ENCODE measurements around the gene TMEM63C. TPM values are rescaled to one million over a fixed set of nuclear protein-coding genes. Genes with fewer than 3 reads are reported as not detected.

The TMEM63C gene
- total RNA-seq, 2 donors from 2014 or later: 1.1 to 1.6 TPM

DNA sequence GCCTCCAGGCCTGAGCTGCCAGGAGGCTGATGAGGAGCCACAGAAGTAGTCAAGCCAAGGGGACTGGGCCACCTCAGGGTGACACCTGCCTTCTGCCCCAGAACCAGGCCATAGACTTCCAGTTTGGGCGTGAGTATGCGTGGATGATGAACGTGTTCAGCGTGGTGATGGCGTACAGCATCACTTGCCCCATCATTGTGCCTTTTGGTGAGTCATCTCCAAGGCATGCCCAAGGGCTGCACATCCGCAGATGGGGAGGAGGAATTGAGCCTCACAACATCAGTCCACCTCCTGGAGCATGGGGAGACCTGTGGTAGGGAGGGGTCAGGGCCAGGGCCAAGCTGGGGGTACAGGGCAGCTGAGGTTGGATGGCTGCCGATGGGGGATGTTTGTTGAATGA, 67.1 kb downstream of the TMEM63C start:
- Mint-ChIP-seq H3K27ac (no peak overlapping the region), H3K27me3 (ENCODE audit: insufficient read depth) (no peaks in the 10 kb centered on the region), H3K36me3 (ENCODE audit: low read depth) (no peaks in the 10 kb centered on the region), H3K4me3 (no peak overlapping the region), H3K9me3 (no peaks in the 10 kb centered on the region), H3K4me1 (no peaks in the 10 kb centered on the region)
- 90 to 92% methylated on average over 2 to 7 of the region's 7 CpGs for WGBS, 2 experiments (ENCODE audit: insufficient coverage in 1 of 2, insufficient read length in 1 of 2)
- no peaks in the 10 kb centered on the region for H3K27me3 ChIP-seq (ENCODE audit: control insufficient read depth, insufficient read depth, low read length, poor library complexity, severe bottlenecking)
- no peak for DNase-seq
- TF ChIP-seq, protein P1, sequence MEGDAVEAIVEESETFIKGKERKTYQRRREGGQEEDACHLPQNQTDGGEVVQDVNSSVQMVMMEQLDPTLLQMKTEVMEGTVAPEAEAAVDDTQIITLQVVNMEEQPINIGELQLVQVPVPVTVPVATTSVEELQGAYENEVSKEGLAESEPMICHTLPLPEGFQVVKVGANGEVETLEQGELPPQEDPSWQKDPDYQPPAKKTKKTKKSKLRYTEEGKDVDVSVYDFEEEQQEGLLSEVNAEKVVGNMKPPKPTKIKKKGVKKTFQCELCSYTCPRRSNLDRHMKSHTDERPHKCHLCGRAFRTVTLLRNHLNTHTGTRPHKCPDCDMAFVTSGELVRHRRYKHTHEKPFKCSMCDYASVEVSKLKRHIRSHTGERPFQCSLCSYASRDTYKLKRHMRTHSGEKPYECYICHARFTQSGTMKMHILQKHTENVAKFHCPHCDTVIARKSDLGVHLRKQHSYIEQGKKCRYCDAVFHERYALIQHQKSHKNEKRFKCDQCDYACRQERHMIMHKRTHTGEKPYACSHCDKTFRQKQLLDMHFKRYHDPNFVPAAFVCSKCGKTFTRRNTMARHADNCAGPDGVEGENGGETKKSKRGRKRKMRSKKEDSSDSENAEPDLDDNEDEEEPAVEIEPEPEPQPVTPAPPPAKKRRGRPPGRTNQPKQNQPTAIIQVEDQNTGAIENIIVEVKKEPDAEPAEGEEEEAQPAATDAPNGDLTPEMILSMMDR (conservative IDR thresholded peaks at IDR 0.05): no peak
- no peaks in the 10 kb centered on the region for H3K36me3 ChIP-seq (ENCODE audit: control insufficient read depth, insufficient read depth, low read length)
- H3K9ac ChIP-seq (ENCODE audit: extremely low read depth, low read length, poor library complexity, severe bottlenecking): no peak overlapping the region
- H3K9me3 ChIP-seq (ENCODE audit: control insufficient read depth, low read length): no peaks in the 10 kb centered on the region
- no peaks in the 10 kb centered on the region for H3K4me1 ChIP-seq (ENCODE audit: control insufficient read depth, insufficient read depth, low read length)
- H3K4me3 ChIP-seq (ENCODE audit: low read length): no peak overlapping the region
- no peak overlapping the region for H3K27ac ChIP-seq (ENCODE audit: low read depth, low read length)

DNA sequence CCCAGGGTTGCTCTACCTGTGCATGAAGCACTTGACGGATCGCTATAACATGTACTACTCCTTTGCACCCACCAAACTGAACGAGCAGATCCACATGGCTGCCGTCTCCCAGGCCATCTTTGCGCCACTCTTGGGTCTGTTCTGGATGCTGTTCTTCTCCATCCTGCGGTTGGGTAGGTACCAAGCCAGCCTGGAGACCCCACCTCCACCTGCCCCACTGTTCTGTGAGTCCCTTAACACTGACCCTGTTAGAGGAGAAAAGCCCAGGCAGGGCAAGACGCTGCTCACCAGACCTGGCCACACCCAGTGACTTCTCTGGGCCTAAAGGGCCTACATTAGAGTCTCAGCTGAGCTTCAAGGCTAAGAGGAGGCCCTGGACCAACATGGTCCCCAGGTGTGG, 67.7 kb downstream of the TMEM63C start:
- no peaks in the 10 kb centered on the region for H3K9me3 Mint-ChIP-seq
- no peaks in the 10 kb centered on the region for H3K27me3 Mint-ChIP-seq (ENCODE audit: insufficient read depth)
- TF ChIP-seq, protein P1 (conservative IDR thresholded peaks at IDR 0.05): no peak
- Histone ChIP-seq H3K27me3 (ENCODE audit: control insufficient read depth, insufficient read depth, low read length, poor library complexity, severe bottlenecking) (no peaks in the 10 kb centered on the region), H3K9ac (ENCODE audit: extremely low read depth, low read length, poor library complexity, severe bottlenecking) (no peak overlapping the region), H3K36me3 (ENCODE audit: control insufficient read depth, insufficient read depth, low read length) (no peaks in the 10 kb centered on the region), H3K27ac (ENCODE audit: low read depth, low read length) (no peak overlapping the region), H3K4me3 (ENCODE audit: low read length) (no peak overlapping the region), H3K4me1 (ENCODE audit: control insufficient read depth, insufficient read depth, low read length) (no peaks in the 10 kb centered on the region), H3K9me3 (ENCODE audit: control insufficient read depth, low read length) (no peaks in the 10 kb centered on the region)
- H3K27ac Mint-ChIP-seq: no peak overlapping the region
- WGBS, 2 experiments (ENCODE audit: insufficient coverage in 1 of 2, insufficient read length in 1 of 2): 86 to 93% methylated on average over 7 of the region's 7 CpGs
- H3K4me1 Mint-ChIP-seq: no peaks in the 10 kb centered on the region
- no peaks in the 10 kb centered on the region for H3K36me3 Mint-ChIP-seq (ENCODE audit: low read depth)
- H3K4me3 Mint-ChIP-seq: no peak overlapping the region
- DNase-seq: no peak

DNA sequence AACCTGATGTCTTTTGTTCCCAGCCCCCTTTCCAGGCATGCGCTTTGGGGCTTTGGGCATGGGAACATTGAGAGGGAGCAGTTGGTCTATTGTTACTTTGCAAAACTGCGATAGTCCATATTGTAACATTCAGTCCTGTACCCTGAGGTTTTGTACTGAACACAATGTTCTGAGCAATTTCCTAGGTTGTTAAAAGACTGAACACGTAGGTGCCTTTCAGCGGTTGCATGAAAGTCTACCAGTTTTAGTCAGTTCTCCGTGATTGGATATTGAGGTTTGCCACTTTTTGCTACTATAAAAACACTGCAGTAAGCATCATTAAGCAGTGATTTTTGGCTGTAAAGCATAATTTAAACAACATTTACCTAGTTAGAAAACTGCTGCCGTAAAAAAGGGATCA, 69.3 kb downstream of the TMEM63C start:
- no peaks in the 10 kb centered on the region for H3K36me3 Mint-ChIP-seq (ENCODE audit: low read depth)
- H3K4me1 Mint-ChIP-seq: no peaks in the 10 kb centered on the region
- Histone ChIP-seq H3K27ac (ENCODE audit: low read depth, low read length) (no peak overlapping the region), H3K4me1 (ENCODE audit: control insufficient read depth, insufficient read depth, low read length) (no peaks in the 10 kb centered on the region), H3K9me3 (ENCODE audit: control insufficient read depth, low read length) (no peaks in the 10 kb centered on the region), H3K9ac (ENCODE audit: extremely low read depth, low read length, poor library complexity, severe bottlenecking) (no peak overlapping the region), H3K27me3 (ENCODE audit: control insufficient read depth, insufficient read depth, low read length, poor library complexity, severe bottlenecking) (no peaks in the 10 kb centered on the region), H3K36me3 (ENCODE audit: control insufficient read depth, insufficient read depth, low read length) (no peaks in the 10 kb centered on the region), H3K4me3 (ENCODE audit: low read length) (no peak overlapping the region)
- TF ChIP-seq, protein P1 (conservative IDR thresholded peaks at IDR 0.05): no peak
- H3K4me3 Mint-ChIP-seq: no peak overlapping the region
- H3K27me3 Mint-ChIP-seq (ENCODE audit: insufficient read depth): no peaks in the 10 kb centered on the region
- WGBS, 2 experiments (ENCODE audit: insufficient coverage in 1 of 2, insufficient read length in 1 of 2): 88 to 93% methylated on average over 5 to 6 of the region's 6 CpGs
- DNase-seq: no peak
- H3K9me3 Mint-ChIP-seq: no peaks in the 10 kb centered on the region
- H3K27ac Mint-ChIP-seq: no peak overlapping the region

All from endodermal cell (in vitro differentiated cells).